B cell (primary cell): Measurements from ENCODE around the gene SPRY2. TPM values are rescaled to one million over a fixed set of nuclear protein-coding genes. Genes with fewer than 3 reads are reported as not detected.

Experiments used
- ATAC-seq: fragments of 200-7000 bp; cut with Tn5 transposase; one replicate; pipeline ENCODE4 v1.10.0; 2021; ENCODE audit warnings: low read depth, mild to moderate bottlenecking, moderate number of reproducible peaks, moderate library complexity
- CTCF ChIA-PET: fragments of 350-600 bp; sonication (Branson Sonifier 250); formaldehyde crosslinking; loops from one replicate; lab custom pipeline; 2021; ENCODE audit warnings: antibody characterized with exemption, inconsistent platforms; lab: Charles Lee
- POLR2A ChIA-PET: fragments of 350-600 bp; sonication (Branson Sonifier 250); formaldehyde crosslinking; loops from one replicate; lab custom pipeline; 2021; ENCODE audit warnings: antibody characterized with exemption; lab: Charles Lee
- DNase-seq: peaks from one replicate; pipeline ENCODE4 v3.0.0; 2013
- H2AFZ ChIP-seq: 2 replicates; pipeline ENCODE4 v1.6.1; 2012; ENCODE audit warnings: mild to moderate bottlenecking, low read depth, low read length; ENCODE audit not compliant: insufficient read depth, poor library complexity, severe bottlenecking
- H3K27ac ChIP-seq, 2 donors: 1 replicate in 1 of 2; 2 replicates in 1 of 2; pipeline ENCODE4 v1.5.1; 2012 to 2013; ENCODE audit warnings: low read length in 2 of 2, mild to moderate bottlenecking in 2 of 2, moderate library complexity in 1 of 2
- H3K27me3 ChIP-seq, 4 experiments: fragments of 200-600 bp in 1 of 4; sonication (generic) in 1 of 4; replicated peaks in 1 of 4; 1 replicate in 2 of 4; 2 replicates in 2 of 4; pipeline versions ENCODE4 v1.6.1 to v1.7.0; 2013 to 2016; ENCODE audit warnings: low read length in 3 of 4, mild to moderate bottlenecking in 2 of 4, mixed read lengths in 1 of 4, moderate library complexity in 1 of 4; ENCODE audit not compliant: insufficient read depth in 4 of 4, control insufficient read depth in 3 of 4; ENCODE audit errors: control extremely low read depth in 1 of 4
- H3K36me3 ChIP-seq, 2 experiments: replicated peaks in 1 of 2; 1 replicate in 1 of 2; 2 replicates in 1 of 2; pipeline versions ENCODE4 v1.6.1 to v1.7.1; 2013; ENCODE audit warnings: low read length in 1 of 2; ENCODE audit not compliant: insufficient read depth in 2 of 2, control insufficient read depth in 1 of 2; ENCODE audit errors: control extremely low read depth in 1 of 2, extremely low read depth in 1 of 2
- H3K4me1 ChIP-seq, 2 donors: fragments of 200-600 bp in 1 of 2; sonication (generic) in 1 of 2; 1 replicate in 1 of 2; 2 replicates in 1 of 2; pipeline versions ENCODE4 v1.5.1 to v1.6.1; 2013 to 2017; ENCODE audit warnings: low read length in 2 of 2; ENCODE audit not compliant: control insufficient read depth in 2 of 2, insufficient read depth in 2 of 2
- H3K4me2 ChIP-seq: replicated peaks from 2 replicates; pipeline ENCODE3; 2012; ENCODE audit warnings: mild to moderate bottlenecking, low read depth, low read length; ENCODE audit not compliant: poor library complexity, severe bottlenecking
- H3K4me3 ChIP-seq, 5 experiments: fragments of 200-600 bp in 1 of 5; sonication (generic) in 1 of 5; 1 replicate in 3 of 5; 2 replicates in 2 of 5; pipeline versions ENCODE4 v1.5.1 to v1.7.0; 2011 to 2016; ENCODE audit warnings: low read length in 4 of 5, mild to moderate bottlenecking in 4 of 5, low read depth in 2 of 5, control low read depth in 1 of 5, moderate library complexity in 1 of 5; ENCODE audit not compliant: insufficient read depth in 1 of 5; ENCODE audit errors: control extremely low read depth in 1 of 5, extremely low read depth in 1 of 5
- H3K79me2 ChIP-seq: fragments of 200-600 bp; sonication (generic); one replicate; pipeline ENCODE4 v1.6.0; 2016; ENCODE audit warnings: low read length; ENCODE audit not compliant: control insufficient read depth, insufficient read depth
- H3K9ac ChIP-seq: fragments of 200-600 bp; sonication (generic); 2 replicates; pipeline ENCODE4 v1.6.1; 2017; ENCODE audit warnings: mild to moderate bottlenecking, low read length, moderate library complexity
- H3K9me3 ChIP-seq, 3 donors: one replicate each; pipeline versions ENCODE4 v1.6.1 to v1.7.1; 2013; ENCODE audit warnings: low read length in 2 of 3; ENCODE audit not compliant: control insufficient read depth in 2 of 3, insufficient read depth in 1 of 3; ENCODE audit errors: control extremely low read depth in 1 of 3
- H4K20me1 ChIP-seq: 2 replicates; pipeline ENCODE4 v1.6.0; 2012; ENCODE audit warnings: mild to moderate bottlenecking, low read length; ENCODE audit not compliant: insufficient read depth, control insufficient read depth, poor library complexity, severe bottlenecking
- H3K27ac Mint-ChIP-seq: one replicate; pipeline ENCODE4 v1.8.0; 2021; ENCODE audit warnings: mixed read lengths
- H3K27me3 Mint-ChIP-seq: one replicate; pipeline ENCODE4 v1.8.0; 2021; ENCODE audit warnings: mixed read lengths
- H3K4me1 Mint-ChIP-seq: one replicate; pipeline ENCODE4 v1.8.0; 2021; ENCODE audit warnings: mixed read lengths
- H3K4me3 Mint-ChIP-seq: one replicate; pipeline ENCODE4 v1.8.0; 2021; ENCODE audit warnings: mixed read lengths
- H3K9me3 Mint-ChIP-seq: one replicate; pipeline ENCODE4 v1.8.0; 2022; ENCODE audit warnings: mixed read lengths; ENCODE audit not compliant: insufficient read depth
- CTCF ChIP-seq: fragments of 200-600 bp; IDR thresholded peaks from one replicate; pipeline ENCODE4 v1.8.0; 2022; ENCODE audit warnings: antibody characterized with exemption, mild to moderate bottlenecking
- EZH2 ChIP-seq: IDR thresholded peaks from 2 replicates; pipeline ENCODE4 v1.6.1; 2012; ENCODE audit warnings: borderline replicate concordance, low read depth, mild to moderate bottlenecking, moderate library complexity, low read length; ENCODE audit not compliant: insufficient read depth, poor library complexity, severe bottlenecking
- WGBS: methylation state at CpG from one replicate; pipeline ENCODE4 v1.1.5; 2013; ENCODE audit warnings: missing lambda C conversion rate; ENCODE audit not compliant: insufficient coverage; 5-methylcytosine and 5-hydroxymethylcytosine counted together
- intact Hi-C: fragments of 100-400 bp; cut with micrococcal nuclease; formaldehyde crosslinking; loops from one replicate; pipeline ENCODE4 v1.10.0; 2022
- polyA plus RNA-seq: library from polyadenylated mRNA; depleted of rRNA; stranded (reverse); fragments of >200 nt; gene quantifications from 2 replicates; pipeline ENCODE4 v1.2.3, GENCODE V29; 2012
- total RNA-seq, 2 donors: library from RNA; stranded (reverse); fragments of 120-200 nt in 1 of 2; gene quantifications; 1 replicate in 1 of 2; 2 replicates in 1 of 2; pipeline versions ENCODE4 v1.2.3 to v1.2.4, GENCODE V29; 2013 to 2022

The SPRY2 gene
- total and polyA plus RNA-seq, 2 donors (not counting 1 experiment from before 2014, with no cell fraction given): 0.86 to 0.96 TPM

GRCh38 chr13:80371840-80372509 lies 31.0 kb upstream of the SPRY2 start:
- ChIA-PET CTCF (no interaction called here), POLR2A (no interaction called here)
- Histone ChIP-seq H3K4me2 (no peak overlapping the region), H4K20me1 (no peaks in the 10 kb centered on the region), H3K4me1 (no peaks in the 10 kb centered on the region), H3K9ac (no peak overlapping the region), H3K4me3 (no peak overlapping the region), H3K36me3 (no peaks in the 10 kb centered on the region), H3K79me2 (no peaks in the 10 kb centered on the region), H2AFZ (no peak overlapping the region), H3K9me3 (no peaks in the 10 kb centered on the region), H3K27me3 (no peaks in the 10 kb centered on the region), H3K27ac (no peak overlapping the region)
- no peaks in the 10 kb centered on the region for H3K4me1 Mint-ChIP-seq
- H3K4me3 Mint-ChIP-seq: no peak overlapping the region
- no peaks in the 10 kb centered on the region for H3K9me3 Mint-ChIP-seq
- no peak overlapping the region for H3K27ac Mint-ChIP-seq
- no peak for ATAC-seq
- H3K27me3 Mint-ChIP-seq: no peaks in the 10 kb centered on the region
- WGBS: 88% methylated on average over 6 of the region's 6 CpGs
- intact Hi-C loops: no loop called here
- DNase-seq: no peak
- no peak for TF ChIP-seq EZH2
- no peak for TF ChIP-seq CTCF

GRCh38 chr13:80367473-80367872 lies 26.5 kb upstream of the SPRY2 start:
- no peak for TF ChIP-seq EZH2
- no peak for TF ChIP-seq CTCF
- H3K9me3 ChIP-seq: no peaks in the 10 kb centered on the region
- no CpG with 5 or more reads among the region's 3 CpGs for WGBS
- no peaks in the 10 kb centered on the region for H3K4me1 ChIP-seq
- no peak overlapping the region for H3K4me3 Mint-ChIP-seq
- H3K4me1 Mint-ChIP-seq: no peaks in the 10 kb centered on the region
- no peak for ATAC-seq
- H3K27ac ChIP-seq: no peak overlapping the region
- no peaks in the 10 kb centered on the region for H3K79me2 ChIP-seq
- H3K27me3 ChIP-seq: no peaks in the 10 kb centered on the region
- no peak overlapping the region for H2AFZ ChIP-seq
- no peak overlapping the region for H3K9ac ChIP-seq
- POLR2A ChIA-PET: no interaction called here
- no peaks in the 10 kb centered on the region for H3K9me3 Mint-ChIP-seq
- H3K4me2 ChIP-seq: no peak overlapping the region
- intact Hi-C loops: no loop called here
- H3K27me3 Mint-ChIP-seq: no peaks in the 10 kb centered on the region
- CTCF ChIA-PET: no interaction called here
- no peaks in the 10 kb centered on the region for H3K36me3 ChIP-seq
- no peak overlapping the region for H3K4me3 ChIP-seq
- no peak overlapping the region for H3K27ac Mint-ChIP-seq
- H4K20me1 ChIP-seq: no peaks in the 10 kb centered on the region
- DNase-seq: no peak
